GM21786 (cell line): ENCODE data around the gene ZNF462.

Source experiments
- ATAC-seq: cut with Tn5 transposase; IDR thresholded peaks from one replicate; pipeline ENCODE4 v1.9.1; 2021; ENCODE audit not compliant: unreplicated experiment

ZNF462 gene

DNA sequence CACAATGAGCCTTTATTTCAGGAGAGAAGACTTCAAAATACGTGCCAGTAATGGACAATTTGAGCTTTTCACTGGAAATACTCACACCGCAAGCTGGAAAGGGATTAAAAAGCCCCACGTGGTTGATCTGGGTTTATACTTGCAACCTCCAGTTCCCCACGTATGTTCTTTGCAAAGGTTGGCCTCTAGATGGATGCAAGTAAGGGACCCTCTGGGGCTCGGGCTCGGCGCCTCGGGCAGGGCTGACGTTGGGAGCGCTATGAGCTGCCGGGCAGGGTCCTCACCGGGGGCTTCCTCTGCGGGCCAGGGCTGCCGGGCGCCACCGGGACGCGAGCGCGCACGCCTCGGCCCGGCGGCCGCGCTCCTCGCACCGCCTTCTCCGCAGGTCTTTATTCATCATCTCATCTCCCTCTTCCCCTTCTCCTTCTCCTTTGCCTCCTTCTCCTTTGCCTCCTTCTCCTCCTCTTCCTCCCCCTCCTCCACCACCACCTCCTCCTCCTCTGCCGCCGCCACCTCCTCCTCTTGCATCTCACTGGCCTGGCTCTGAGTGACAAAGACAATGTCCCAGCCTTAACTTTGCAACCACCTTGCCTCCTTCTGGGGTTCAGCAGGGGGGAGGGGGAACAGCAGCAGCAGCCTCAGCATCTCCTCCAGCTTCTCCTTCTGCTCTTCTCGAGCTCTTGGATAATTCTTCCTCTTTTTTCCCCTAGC lies 701 bp upstream of the ZNF462 start:
- ATAC-seq: no peak

DNA sequence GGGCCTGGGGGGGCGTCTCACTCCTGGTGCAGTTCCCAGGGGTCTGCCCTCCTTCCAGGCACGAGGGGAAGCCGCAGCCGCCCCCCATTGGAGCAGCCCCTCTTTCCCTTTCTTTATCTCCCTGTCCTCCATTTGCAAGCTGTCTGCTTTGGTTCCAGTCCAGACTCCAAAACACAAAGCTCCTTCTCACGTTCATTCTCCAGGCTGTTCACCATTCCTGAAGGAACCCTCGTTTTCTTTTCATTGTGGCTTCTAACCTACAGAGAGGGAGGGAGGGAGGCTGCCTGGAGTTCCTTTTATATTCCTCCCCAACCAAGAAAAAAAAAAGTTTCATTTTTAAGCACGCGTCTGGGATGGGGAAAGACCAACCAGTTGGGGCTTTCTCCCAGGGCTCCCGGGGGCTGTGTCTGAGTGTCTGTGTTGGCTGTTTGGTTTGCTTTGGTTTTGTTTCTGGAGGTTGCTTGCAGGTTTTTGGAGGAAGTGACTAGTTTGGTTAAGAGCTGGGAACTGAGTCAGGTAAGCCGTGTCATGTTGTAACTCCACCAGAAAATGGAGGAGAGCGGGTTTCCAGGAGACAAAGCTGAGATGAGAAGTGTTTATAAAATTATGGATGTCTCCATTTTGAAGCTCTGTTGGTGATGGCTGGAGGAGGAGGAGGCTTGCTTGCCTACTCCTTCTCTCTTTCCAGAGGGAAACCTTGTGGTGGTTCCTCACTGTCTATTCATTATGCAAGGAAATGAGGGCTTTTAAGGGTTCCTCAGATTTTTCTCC lies 1.6 kb downstream of the ZNF462 start:
- ATAC-seq: no peak

DNA sequence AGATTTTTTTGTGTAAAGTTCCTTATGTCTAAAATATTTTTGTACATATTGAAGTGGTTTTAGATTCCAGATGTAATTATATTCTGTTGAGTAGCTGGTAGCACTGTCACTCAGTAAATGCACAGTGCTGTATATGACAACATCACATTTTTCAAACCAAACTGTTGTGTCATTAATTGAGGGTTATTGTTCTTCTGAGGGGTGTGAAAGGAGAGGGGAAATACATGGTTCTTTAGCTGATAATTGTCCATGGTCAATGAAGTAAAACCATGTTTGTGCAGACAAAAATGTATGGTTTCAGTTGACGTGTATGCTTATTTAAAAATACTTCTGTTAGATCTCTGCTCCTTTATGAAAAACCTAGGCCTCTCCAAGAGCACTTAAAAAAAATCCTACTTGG lies 3.3 kb downstream of the ZNF462 start:
- no peak for ATAC-seq

GRCh38 chr9:106867286-106867685 lies 4.3 kb downstream of the ZNF462 start:
- no peak for ATAC-seq

GRCh38 chr9:106868087-106868486 lies 5.1 kb downstream of the ZNF462 start:
- ATAC-seq: no peak

DNA sequence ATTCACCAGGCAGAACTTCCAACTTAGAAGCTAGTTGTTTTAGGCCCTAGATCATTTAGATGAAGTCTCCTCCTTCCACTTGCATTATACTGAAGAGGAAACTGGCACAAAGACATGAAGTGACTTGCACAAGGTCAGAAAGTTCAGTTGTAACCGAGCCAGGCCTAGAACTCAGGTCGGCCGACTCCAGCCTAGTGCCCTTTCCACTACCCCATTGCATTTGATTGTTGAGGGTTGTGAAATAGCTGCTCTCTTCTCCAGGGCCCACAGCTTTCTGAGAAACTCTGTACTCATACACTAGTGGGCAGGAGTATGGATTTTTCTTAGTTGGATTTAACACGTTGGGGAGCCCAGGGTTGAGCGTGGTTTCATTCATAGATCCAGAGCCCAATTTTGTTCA lies 5.6 kb downstream of the ZNF462 start:
- no peak for ATAC-seq

GRCh38 chr9:106869028-106869427 lies 6.1 kb downstream of the ZNF462 start:
- no peak for ATAC-seq

DNA sequence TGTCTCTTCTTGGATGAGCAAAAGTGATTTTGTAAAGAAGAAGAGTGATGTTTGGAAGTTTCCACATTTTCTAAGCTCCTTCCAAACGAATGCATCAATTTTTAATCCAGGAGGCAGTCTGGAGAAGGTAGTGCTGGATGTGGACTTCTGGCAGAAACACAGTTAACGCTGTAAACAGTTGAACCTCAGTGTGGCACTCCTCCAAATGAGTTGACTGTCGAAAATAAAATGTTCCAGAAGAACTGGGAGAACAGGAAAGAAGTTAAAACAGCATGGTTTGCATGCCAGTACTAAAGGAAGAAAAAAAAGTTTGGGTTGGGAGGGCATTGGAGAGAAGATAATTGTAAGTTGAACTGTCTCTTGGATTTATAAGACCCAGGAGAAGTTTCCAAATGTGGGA lies 6.5 kb downstream of the ZNF462 start:
- ATAC-seq: no peak

DNA sequence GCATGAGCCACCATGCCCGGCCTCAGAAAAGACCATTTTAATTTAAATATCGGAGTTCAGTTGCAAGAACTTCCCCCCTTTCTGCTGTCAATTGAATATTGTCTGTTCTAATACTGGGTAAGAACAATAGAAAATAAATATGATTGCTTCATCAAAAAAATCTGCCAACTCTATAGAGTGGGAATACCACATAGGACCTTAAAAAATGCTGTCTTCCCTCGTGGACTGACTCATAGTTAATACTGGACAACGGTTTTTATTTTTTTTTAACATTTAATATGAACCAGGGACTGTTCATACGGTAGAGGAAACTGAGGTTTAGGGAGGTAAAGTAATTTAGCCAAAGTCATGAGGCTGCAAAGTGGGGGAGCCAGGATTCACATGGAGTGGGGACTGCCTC lies 9.7 kb downstream of the ZNF462 start:
- no peak for ATAC-seq

DNA sequence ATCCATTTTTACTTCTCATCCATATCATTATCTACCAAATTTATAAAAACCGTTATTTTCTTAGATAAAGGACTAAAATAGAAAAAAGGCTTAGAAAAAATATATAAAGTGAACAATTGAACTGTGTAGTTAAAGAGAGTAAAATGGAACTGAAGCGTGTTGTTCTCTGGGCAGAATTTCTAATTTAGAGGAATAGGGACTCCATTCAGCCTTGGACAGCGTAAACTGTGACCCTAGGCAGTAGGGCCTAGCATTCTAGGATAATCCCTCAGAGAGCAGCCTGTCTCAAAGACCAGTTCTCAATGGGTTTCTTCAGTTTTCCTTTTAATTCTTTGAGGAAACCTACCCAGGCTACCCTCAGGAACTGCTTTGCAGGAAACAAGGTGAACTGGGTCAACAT lies 11.1 kb downstream of the ZNF462 start:
- no peak for ATAC-seq

GRCh38 chr9:106874652-106875051 lies 11.7 kb downstream of the ZNF462 start:
- no peak for ATAC-seq

DNA sequence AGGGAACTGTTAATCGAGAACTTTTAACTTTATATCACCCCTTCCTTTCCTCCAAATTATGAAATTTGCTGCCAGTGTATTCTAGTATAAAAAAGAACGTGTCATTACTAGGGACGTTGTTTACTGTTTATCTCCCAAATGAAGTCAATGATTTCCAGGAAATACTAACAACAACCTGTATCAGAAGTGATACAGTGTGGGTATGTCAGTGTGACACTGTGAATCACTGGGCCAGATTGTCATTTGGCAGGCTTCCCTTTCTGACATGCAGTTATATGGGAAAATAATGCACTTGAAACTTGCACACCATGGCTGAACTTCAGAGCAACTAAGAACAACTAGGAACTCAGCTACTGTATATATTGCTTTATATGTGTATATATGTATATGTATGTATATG lies 12.6 kb downstream of the ZNF462 start:
- no peak for ATAC-seq

GRCh38 chr9:106877345-106877744 lies 14.4 kb downstream of the ZNF462 start:
- no peak for ATAC-seq

DNA sequence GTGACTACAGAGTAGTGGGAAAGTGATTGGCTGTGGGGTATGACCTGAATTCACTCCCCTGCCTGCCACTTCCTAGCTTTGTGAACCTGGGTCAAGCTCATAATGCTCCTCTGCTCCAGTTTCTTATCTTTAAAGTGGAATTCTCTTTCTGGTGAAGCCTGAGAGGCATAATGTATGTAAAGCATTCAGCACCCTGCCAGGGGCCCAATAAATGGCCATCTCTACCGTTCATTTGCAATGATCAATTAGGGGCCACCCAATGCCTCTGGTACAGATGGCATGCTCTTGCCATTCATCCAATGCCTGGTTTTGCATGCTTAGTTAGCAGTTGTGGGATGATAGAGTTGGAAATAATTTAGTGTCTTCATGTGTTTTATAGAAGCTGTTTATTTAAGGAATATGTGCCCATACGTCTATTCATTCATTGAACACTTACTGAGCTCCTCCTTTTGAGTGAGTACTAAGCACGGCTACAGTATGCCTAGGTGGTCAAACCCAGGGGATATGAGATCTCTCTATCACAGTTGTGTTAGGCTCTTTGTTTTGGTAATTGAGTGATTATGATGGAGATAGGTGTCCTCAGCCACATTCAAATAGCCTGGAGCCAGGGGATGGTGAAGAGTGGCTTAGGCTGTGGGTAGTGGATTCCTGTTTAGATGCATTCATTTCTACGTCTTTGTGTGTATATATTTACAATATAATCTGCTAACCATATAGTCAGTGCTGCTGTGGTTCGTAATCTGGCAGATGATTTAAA lies 15.3 kb downstream of the ZNF462 start:
- ATAC-seq: no peak

DNA sequence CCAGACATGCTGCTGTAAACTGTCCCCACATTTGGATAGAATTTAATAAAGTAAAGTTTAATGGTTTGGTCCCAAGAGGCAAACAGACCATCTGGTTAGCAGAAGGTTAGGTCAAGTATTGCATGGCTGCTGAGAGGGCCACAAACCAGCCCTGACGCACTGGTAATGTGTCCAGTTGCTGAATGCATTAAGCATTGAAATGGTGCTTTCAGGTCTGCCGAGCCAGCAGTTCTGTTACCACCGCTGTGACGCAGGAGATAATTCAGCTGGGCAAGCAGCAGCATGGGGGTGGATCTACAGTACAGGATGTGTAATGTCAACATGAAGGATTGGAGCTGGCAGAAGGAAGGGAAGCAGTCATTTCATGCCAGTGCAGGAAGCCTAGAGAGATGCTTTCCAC lies 16.0 kb downstream of the ZNF462 start:
- ATAC-seq: no peak

DNA sequence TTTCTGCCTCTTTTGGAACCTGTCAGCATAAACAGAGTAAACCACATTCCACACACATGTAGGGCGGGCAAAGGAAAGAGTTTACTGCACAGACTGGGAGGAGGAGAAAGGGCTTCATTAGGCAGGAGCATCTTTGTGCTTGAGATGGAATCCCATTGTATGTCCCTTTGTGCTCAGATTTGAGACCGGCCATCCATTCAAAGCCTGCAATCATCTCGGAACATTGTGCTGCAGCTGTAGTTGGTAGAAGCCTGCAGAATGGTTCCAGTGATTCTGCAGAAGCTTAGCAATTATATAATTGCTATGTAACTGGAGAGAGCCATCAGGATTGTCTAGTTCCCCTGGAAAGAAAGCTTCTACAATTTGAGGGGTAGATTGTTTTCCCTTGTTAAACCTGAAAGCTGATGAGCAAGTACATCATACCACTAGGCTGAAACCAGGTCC lies 16.5 kb downstream of the ZNF462 start:
- no peak for ATAC-seq

DNA sequence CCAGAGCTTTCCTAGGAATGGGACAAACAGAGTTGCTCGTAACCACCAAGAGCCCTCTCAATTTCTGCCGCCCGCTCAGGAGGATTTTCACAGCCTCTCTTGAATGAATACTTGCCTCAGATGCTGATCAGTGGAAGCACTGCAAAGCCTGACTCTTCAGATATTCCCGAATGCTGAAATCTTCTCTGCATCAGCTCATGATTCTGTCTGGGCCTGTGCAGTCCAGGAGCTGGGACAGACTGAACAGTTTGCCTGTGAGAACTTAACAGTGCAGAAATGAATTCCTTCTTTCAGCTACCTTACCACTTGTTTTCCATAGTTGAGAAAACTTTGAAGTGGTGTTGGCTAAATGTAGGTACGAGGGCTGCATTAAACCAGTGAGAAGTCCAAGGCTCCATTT lies 17.1 kb downstream of the ZNF462 start:
- ATAC-seq: no peak

DNA sequence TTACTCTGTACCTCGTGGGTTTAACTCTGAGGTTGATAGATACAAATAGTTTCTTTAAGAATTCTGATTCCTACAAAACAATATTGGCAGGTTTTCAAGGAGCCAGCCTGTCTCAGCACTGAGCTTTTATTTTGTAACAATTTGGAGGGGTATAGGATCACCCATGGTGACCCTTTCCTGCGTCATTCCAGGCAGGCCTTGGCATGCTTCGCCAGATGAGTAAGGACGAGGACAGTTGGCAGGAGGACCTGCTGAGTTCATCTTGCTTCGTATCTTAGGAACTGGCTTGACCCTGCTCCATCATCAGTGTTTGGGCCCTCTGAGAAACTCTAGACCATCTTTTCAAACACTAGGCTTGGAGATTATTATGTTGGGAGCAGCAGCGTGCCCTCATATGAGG lies 17.9 kb downstream of the ZNF462 start:
- no peak for ATAC-seq

- no peak for ATAC-seq
Observed at GRCh38 chr9:106883030-106883429, 20.1 kb downstream of the ZNF462 start.

DNA sequence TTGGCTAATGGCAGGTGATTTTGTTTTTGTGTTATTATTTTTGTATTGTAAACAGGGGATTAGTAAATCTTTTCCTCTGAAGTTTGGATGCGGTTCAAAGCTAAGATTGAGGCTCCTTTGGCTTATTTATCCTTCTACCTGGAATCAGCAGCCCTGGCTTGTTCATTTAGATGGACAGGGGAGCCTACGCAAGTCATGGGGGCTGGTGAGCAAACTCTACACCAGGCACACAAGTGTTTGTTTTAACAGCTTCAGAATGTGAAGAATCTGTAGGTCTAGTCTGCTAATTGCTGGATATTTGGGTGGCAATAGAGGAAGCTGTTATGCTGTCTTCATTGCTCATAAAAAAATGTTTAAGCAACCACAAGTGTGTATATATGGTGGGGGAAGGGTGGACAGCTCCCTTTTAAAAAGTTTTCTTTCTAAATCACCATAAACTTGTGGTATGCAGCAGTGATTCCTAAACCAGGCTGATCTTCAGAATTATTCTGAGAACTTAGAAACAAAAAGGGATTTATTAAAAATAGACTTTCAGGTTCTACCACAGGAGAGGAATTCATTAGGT lies 20.7 kb downstream of the ZNF462 start:
- no peak for ATAC-seq

- no peak for ATAC-seq
Observed at GRCh38 chr9:106885451-106885850, 22.5 kb downstream of the ZNF462 start.
